ENCODE measurements around the gene MYO9B.

DNA sequence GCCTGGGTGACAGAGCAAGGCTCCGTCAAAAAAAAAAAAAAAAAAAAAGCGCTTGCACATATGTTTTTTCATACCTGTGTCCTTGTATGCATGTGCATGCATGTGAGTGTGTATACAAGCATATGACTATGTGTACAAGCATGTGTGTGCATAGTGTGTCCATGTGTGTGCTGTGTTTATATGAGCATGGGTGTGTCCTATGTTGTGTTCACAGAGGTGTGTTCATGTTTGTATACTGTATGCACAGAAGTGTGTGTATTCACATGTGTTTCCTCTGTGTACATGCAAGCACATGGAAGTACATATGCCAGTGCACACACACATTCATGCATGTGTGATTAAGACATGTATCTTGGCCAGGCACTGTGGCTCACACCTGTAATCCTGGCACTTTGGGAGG, 17.1 kb downstream of the MYO9B start:
- TF ChIP-seq FOXP2 (optimal IDR thresholded peaks at IDR 0.05; ENCODE audit: control extremely low read depth, extremely low read length, insufficient read depth): no peak
- TF ChIP-seq POLR2AphosphoS5 (IDR thresholded peaks at IDR 0.05; ENCODE audit: borderline replicate concordance, low read depth, low read length): no peak
